GM18519 (cell line): Measurements from ENCODE around the gene CA5A.
"Not testable (repeated sequence)": the region's sequence is repeated elsewhere in the genome, so short reads cannot be mapped to it uniquely, and the experiment has no call there.

ENCODE experiments used
- ATAC-seq: cut with Tn5 transposase; IDR thresholded peaks from one replicate; pipeline ENCODE4 v1.9.1; 2021; ENCODE audit warnings: mild to moderate bottlenecking, moderate library complexity; ENCODE audit not compliant: unreplicated experiment, low FRiP score

The CA5A gene

DNA sequence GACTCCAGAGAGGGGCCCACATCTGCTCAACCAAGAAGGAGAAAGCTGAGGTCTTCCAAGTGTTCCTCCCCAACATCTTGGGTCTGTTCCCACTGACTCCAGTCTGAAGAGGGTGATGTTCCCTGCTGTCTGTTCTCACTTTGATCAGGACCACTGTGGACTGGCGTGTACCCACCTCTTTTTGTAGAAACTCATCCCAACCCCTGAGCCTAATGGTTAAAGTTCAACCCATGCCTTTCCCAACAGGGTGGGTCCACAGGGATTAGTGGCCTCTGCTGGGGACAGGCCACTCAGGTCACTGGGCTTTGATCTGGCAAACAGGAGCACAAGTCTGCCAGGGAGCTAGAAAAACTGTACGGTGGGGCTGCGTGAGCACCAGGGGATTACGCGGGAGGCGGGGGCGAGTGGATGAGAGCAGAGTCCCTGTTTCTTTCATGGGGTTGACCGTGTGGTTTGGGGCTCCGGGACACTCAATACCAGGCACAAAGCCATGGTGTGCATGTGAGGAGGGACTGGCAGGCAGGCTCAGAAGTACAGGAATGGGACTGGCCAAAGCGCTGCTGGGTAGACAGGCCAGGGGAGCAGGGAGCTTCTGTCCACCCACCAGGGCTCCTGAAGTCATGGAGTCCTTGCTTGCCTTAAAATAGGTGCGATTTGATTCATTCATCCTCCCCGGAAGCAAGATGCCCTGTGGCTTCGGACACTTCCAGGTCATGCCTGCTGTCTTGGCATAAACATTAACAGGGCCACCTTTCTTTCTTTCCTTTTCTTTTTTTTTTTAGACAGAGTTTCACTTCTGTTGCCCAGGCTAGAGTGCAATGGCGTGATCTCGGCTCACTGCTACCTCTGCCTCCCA lies at the start of gene CA5A:
TSS of gene CA5A (minus strand) at position 155 of the 856 bp plus-strand sequence. CDS start at position 76, 79 bp downstream.
- no peak for ATAC-seq

DNA sequence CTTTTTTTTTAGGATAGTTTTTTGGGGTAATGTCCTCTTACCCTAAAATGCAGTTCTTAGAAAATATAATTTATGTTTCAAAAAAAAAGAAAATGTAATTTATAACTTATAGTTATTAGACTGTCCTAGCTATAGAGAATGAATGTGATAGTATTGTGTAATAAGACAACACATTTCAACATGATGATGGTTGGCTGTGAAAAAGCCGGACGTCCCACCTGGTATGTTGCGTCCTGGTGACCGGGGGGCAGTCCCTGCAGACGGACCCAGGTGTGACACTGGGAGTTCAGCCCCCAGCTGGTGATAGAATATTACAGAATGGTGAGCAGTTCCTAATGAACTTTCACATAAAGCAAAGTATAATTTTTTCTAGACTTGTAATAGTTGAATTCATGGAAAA lies 49.2 kb upstream of the CA5A start:
- not testable (repeated sequence) for ATAC-seq

GRCh38 chr16:87984632-87985267 lies 48.4 kb upstream of the CA5A start:
- ATAC-seq = no peak

DNA sequence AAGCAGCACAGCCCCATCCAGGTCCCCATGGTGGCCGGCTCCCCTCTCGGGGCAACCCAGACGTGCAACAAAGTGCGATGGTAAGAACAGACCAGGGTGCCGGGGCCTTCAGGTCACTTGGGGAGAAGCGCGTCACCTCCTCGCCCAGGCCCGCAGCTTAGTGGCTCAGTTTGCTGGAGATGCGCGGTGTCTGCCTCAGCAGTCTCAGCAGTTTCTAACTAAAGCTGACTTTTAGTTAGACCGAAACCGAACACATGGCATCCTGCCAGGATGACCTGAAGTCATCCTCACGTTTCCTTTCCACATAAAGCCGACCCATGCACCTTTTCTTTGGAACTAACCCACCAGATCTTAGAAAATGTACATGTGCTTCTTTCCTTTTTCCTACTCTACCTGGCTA lies 47.9 kb upstream of the CA5A start:
- not testable (repeated sequence) for ATAC-seq

GRCh38 chr16:87983737-87984097 lies 47.4 kb upstream of the CA5A start:
- not testable (repeated sequence) for ATAC-seq

GRCh38 chr16:87983072-87983736 lies 46.9 kb upstream of the CA5A start:
- not testable (repeated sequence) for ATAC-seq

DNA sequence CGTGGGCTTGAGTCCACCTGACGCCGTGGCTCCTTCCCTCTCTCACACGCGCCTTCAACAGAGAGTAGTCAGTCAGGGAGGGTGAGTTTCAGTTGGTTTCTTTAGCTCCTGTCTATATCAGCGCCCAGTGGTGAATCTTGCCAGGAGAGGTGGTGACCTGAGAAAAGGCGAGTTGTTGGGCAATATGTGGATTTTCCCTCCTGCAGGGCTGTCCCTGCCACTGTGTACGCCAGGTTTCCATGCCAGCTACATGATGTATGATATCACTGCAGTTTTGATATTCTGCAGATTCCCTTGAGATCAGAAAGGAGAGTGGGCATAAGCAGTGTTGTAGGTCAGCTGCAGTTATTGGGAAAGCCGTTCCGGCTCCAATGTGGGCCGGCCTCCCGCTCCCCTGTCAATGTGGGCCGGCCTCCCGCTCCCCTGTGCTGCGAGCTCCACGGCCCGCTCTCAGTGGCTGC lies 46.3 kb upstream of the CA5A start:
- no peak for ATAC-seq

DNA sequence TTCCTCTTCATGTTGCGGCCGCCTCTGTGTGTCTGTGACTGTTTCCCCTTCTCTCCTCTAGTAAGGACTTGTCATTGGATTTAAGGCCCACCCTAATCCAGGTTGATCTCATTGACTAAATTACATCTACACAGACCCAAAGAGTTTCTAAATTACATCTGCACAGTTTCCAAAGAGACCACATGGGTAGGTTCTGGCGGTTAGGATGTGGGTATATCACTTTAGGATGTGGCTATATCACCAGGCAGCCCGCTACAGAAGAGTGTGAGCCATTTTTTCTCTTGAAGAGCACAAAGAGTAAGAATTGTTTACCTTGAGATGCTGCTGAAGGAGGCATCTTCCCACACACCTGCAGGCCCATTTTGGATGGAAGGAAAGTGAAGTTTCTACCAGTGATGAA lies 45.0 kb upstream of the CA5A start:
- ATAC-seq = not testable (repeated sequence)

DNA sequence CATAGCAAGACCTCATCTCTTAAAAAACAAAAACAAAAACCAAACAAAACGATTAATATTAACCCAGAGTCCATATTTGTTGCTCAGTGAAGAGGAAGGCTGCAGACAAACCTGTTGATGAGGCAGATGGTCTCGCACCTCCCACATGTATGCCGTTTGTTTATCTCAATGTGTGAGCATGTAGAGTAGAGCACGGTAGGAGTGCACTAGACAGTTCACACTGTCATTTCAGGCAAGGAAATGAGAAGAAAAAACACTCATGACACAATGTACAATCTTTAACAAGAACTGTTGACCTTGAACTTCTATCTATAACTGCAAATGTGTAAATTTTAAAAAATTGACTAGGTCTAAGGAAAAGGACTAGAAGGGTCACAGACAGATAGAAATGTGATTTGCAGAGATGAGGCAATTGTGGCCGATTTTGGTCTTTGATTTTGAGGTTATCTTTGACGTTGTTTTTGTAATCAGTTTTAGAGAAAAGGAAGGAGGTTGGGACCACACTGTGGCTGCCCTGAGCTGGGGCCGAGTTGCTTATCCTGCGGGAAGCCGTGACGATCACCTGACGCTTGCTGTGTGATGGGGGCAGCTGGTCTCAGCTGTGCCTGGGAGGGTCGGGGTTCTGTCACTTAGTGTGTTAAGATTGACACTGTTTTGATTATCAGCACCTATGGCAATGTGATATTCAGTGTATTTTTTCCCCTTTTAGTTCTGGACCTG lies 43.7 kb upstream of the CA5A start:
- not testable (repeated sequence) for ATAC-seq

DNA sequence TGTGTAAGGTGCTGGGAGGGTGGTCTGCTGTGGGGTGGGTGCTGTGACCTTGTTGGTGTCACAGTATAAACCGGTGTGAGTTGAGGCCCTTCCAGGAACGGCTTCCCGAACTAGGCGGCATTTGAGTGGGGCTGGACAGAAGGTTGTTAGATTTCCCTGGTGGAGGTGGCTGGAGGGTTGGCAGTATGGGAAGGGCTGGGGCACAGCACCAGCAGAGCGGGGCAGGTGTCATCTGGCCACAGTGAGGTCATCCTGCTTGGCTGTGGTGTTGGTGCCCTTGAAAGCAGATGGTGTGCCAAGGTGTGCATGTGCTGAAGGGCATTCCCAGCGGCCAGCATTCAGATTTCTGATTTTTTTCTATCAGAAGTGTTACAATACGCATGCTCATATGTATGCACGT lies 43.0 kb upstream of the CA5A start:
- ATAC-seq = no peak

GRCh38 chr16:87978127-87978526 lies 41.8 kb upstream of the CA5A start:
- ATAC-seq = no peak

- no peak for ATAC-seq
Measured at GRCh38 chr16:87976665-87977064, 40.3 kb upstream of the CA5A start.

GRCh38 chr16:87974178-87974577 lies 37.8 kb upstream of the CA5A start:
- ATAC-seq = no peak

- no peak for ATAC-seq
Measured at GRCh38 chr16:87973717-87974116, 37.4 kb upstream of the CA5A start.

GRCh38 chr16:87971933-87972332 lies 35.6 kb upstream of the CA5A start:
- no peak for ATAC-seq

DNA sequence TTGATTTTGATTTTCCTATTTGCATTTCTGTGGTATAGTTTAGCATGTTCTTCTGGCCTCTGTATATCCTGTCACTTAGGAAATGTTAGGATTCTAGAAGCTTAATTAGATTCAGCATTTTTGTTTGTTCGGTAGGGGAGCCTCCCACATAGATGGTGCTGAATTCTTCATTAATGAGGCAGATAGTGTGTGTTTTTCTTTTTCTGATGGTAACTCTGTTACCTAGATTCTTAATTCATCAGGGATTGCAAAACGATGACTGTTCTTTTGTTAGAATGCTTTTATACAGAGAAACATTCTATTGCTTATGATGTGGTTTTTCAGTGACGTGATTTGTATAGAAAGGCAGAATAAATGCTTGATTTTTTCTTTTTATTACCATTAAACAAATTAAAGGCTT lies 33.9 kb upstream of the CA5A start:
- ATAC-seq = no peak

DNA sequence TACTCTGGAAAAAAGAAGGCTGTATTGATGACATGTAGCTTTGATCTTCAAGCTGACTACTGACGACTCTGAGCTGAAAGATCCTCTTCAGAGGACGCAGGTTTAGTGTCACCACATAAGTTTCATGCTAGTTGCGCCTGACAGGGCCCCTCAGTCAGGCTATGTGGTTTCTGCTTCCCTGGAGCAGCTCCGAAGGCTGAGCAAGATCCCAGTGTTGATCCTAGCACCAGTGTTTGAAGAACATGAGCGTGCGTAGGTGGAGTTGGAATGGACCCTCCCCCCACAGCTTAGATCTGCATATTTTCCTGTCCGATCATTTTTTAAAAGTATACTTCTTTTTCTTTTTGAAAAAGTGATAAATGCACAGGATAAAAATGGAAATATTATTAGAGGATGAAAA lies 32.2 kb upstream of the CA5A start:
- ATAC-seq = no peak

DNA sequence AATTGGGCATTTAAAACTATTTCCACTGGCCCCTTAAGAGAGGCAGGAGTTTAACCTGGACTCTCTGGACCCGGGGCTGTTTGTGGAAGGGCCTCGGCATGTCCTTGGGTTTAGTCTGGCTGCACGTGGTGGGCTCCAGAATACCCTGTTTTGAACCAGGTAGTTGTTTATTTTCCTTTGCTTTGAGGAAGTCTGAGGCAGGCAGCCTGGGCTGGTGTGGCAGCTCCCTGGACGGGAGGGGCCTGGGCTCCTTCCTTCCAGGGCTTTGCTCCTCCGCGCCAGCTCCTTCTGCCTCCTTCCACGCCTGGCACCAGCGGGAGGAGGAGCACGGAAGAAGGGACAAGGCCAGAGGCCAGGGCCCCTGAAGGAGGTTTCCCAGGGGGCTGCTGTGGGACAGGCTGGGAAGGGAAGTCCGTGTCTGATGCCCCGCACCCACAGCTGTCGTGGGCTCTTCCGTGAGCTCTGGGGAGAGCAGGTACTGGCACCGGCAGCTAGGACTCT lies 30.4 kb upstream of the CA5A start:
- no peak for ATAC-seq

GRCh38 chr16:87966064-87966645 lies 29.8 kb upstream of the CA5A start:
- no peak for ATAC-seq

DNA sequence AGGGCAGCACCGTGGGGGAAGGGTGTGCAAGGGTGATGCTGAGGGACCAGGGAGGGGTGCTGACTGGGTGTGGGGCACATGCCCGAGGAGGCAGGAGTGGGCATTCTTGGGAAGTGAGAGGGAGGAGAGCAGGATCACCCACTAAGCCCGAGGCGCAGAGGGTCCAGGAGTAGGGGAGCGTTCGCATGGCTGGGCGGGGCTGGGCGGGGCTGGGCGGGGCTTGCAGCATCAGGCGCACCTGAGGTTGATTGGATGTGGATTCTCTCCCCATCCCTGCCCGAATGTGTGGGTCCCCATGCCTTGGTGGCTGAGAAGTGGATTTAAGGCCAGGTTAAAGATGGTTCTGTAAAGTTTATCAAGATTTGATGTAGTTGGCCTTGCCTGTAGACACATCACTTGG lies 29.1 kb upstream of the CA5A start:
- ATAC-seq = no peak
